PFSK-1 (cell line): ENCODE measurements around the gene TGIF1.

Experiments used
- FOXP2 ChIP-seq: optimal IDR thresholded peaks from 2 replicates; pipeline ENCODE3; 2011; ENCODE audit warnings: borderline replicate concordance, control low read depth, inconsistent platforms; ENCODE audit not compliant: insufficient read depth; ENCODE audit errors: extremely low read length, extremely low read depth
- POLR2AphosphoS5 ChIP-seq: IDR thresholded peaks from 2 replicates; pipeline ENCODE4 v1.6.1; 2012; ENCODE audit warnings: low read depth, mild to moderate bottlenecking, control low read depth, low read length, moderate library complexity
- SIN3A ChIP-seq: IDR thresholded peaks from 2 replicates; pipeline ENCODE4 v1.6.1; 2012; ENCODE audit warnings: mild to moderate bottlenecking, low read length, moderate library complexity, borderline replicate concordance; ENCODE audit not compliant: insufficient read depth
- TAF1 ChIP-seq: IDR thresholded peaks from 2 replicates; pipeline ENCODE4 v1.6.1; 2012; ENCODE audit warnings: low read length, control low read depth, borderline replicate concordance; ENCODE audit not compliant: insufficient read depth
- TF ChIP-seq, protein P1 (sequence below), 2 experiments: IDR thresholded peaks; 2 replicates each; pipeline versions ENCODE4 v1.6.1 to v1.8.0; 2011 to 2012; ENCODE audit warnings: low read depth in 2 of 2, low read length in 2 of 2, control low read depth in 1 of 2, inconsistent platforms in 1 of 2, mild to moderate bottlenecking in 1 of 2, moderate library complexity in 1 of 2; ENCODE audit not compliant: insufficient read depth in 1 of 2

TGIF1 gene

GRCh38 chr18:3493501-3494244, 43.7 kb downstream of the TGIF1 start:
- no peak; the same call in 1 of the 2 replicates for TF ChIP-seq SIN3A
- TF ChIP-seq POLR2AphosphoS5, result 0 out of 2 replicates have a peak, but pooled peaks have one; percentile 16

GRCh38 chr18:3494245-3494526, 44.2 kb downstream of the TGIF1 start:
- TF ChIP-seq TAF1 (no peak), FOXP2 (no peak), POLR2AphosphoS5 (no peak), SIN3A (no peak; the same call in 1 of the 2 replicates)
- TF ChIP-seq, protein P1, sequence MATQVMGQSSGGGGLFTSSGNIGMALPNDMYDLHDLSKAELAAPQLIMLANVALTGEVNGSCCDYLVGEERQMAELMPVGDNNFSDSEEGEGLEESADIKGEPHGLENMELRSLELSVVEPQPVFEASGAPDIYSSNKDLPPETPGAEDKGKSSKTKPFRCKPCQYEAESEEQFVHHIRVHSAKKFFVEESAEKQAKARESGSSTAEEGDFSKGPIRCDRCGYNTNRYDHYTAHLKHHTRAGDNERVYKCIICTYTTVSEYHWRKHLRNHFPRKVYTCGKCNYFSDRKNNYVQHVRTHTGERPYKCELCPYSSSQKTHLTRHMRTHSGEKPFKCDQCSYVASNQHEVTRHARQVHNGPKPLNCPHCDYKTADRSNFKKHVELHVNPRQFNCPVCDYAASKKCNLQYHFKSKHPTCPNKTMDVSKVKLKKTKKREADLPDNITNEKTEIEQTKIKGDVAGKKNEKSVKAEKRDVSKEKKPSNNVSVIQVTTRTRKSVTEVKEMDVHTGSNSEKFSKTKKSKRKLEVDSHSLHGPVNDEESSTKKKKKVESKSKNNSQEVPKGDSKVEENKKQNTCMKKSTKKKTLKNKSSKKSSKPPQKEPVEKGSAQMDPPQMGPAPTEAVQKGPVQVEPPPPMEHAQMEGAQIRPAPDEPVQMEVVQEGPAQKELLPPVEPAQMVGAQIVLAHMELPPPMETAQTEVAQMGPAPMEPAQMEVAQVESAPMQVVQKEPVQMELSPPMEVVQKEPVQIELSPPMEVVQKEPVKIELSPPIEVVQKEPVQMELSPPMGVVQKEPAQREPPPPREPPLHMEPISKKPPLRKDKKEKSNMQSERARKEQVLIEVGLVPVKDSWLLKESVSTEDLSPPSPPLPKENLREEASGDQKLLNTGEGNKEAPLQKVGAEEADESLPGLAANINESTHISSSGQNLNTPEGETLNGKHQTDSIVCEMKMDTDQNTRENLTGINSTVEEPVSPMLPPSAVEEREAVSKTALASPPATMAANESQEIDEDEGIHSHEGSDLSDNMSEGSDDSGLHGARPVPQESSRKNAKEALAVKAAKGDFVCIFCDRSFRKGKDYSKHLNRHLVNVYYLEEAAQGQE (IDR thresholded peaks at IDR 0.05; ENCODE audit: insufficient read depth in 1 of 2, low read depth in 2 of 2, low read length in 2 of 2), result no peak

DNA sequence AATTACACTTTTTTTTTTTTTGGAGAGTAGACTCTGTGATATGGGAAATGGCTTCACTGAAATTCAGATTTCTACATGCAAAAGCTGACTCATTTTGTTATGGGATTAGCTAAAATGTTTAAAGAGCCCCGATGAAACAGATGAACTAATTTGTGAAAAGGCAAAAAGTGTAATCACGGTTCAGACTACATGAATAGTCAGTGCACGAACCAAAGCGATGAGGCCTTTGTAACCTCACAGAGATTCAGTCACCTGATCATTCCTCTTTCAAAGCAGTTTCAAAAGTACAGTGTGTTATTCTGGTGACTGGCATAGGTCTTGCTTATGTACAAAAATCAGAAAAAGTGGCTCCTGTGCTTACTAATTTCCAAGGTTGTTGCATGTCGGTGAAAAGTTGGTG, 44.6 kb downstream of the TGIF1 start:
- TF ChIP-seq TAF1, result no peak
- no peak for TF ChIP-seq SIN3A
- TF ChIP-seq, protein P1 (IDR thresholded peaks at IDR 0.05; ENCODE audit: insufficient read depth in 1 of 2, low read depth in 2 of 2, low read length in 2 of 2), result no peak
- TF ChIP-seq FOXP2, result no peak
- TF ChIP-seq POLR2AphosphoS5, result no peak

DNA sequence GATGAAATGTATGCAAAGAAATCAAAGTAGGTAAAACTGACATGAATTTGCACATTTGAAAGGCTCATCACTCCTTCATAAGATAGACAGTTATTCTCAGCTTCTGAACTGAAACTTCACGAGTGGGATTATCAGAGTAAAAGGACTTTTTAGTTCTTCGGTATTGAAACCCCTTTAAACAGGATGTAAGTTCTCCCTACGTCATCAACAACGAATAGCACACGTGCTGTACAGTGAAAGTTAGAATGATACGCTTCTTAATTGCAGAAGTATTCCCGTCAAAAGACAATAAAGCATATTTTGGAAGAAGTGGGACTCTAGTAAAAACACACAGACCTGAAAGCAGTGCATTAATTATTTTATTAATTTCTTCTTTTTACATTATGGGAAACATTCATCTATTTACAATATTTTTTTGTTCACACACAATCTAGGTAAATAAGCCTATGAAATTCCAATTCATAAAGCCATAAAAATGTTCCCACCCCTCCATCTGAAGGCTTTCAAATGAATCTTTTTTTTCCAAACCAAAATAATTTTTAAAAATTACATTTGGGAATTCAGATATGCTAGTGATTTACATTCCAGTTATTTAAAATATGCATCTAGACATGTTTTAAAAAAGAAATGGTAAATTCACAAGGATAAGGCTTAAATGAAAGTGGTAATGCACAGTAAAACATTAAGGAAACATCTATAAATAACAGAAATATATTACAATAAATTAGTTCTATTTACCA, 45.9 kb downstream of the TGIF1 start:
- TF ChIP-seq POLR2AphosphoS5, result no peak

GRCh38 chr18:3498698-3499471, 48.9 kb downstream of the TGIF1 start:
- TF ChIP-seq SIN3A (no peak), POLR2AphosphoS5 (no peak), FOXP2 (no peak), TAF1 (no peak)
- TF ChIP-seq, protein P1 (IDR thresholded peaks at IDR 0.05; ENCODE audit: insufficient read depth in 1 of 2, low read depth in 2 of 2, low read length in 2 of 2), result no peak

DNA sequence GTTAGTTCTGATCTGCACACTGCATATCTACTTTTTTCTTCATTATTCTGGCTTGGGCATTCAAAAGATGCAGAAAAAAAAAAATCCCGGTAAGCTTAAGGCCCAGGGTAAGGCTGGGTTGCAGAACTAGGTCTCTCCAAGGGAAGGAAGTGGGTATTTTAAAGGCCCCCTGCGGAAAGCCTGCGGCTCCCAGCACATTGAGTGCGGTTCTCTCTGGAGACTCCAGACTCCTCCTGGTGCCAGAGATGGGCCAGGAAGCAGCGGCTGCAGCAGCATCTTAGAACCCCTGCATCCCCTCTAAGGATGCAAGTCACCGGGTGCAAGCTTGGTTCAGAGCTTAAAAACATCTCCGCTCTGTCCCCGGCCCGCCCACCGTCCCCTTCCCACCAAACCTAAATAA, 49.5 kb downstream of the TGIF1 start:
- TF ChIP-seq POLR2AphosphoS5 (no peak), TAF1 (no peak), SIN3A (no peak)
- TF ChIP-seq, protein P1 (IDR thresholded peaks at IDR 0.05; ENCODE audit: insufficient read depth in 1 of 2, low read depth in 2 of 2, low read length in 2 of 2), result no peak
